ENCODE measurements around the gene GPR108. TPM values are rescaled to one million over a fixed set of nuclear protein-coding genes. Genes with fewer than 3 reads are reported as not detected.

GPR108 gene
- total and polyA plus RNA-seq, 2 of the 13 experiments (the other 11 are each of a cell fraction or from before 2014, with no cell fraction given), result 36.4 to 63.0 TPM

DNA sequence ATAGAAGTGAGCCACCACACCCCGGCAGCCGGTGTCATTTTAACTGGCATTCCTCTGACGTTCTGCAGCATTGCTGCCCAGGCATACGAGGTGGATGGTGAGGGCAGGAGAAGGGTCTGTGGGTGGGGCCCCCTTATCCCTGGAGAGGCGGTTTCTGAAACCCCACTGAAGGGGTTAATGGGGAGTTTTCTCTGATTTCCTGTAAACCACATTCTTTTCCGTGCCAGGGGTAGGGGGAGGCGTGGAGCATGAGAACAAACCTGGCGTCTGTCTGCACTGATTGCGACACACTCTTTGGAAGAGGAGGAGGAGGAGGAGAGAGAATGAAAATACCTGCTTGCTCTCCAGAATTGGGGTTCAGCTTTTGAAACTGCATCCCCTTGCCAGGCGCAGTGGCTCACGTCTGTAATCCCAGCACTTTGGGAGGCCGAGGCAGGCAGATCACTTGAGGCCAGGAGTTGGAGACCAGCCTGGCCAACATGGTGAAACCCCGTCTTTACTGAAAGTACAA, 14.2 kb downstream of the GPR108 start (continued):
- TF ChIP-seq, protein P1, sequence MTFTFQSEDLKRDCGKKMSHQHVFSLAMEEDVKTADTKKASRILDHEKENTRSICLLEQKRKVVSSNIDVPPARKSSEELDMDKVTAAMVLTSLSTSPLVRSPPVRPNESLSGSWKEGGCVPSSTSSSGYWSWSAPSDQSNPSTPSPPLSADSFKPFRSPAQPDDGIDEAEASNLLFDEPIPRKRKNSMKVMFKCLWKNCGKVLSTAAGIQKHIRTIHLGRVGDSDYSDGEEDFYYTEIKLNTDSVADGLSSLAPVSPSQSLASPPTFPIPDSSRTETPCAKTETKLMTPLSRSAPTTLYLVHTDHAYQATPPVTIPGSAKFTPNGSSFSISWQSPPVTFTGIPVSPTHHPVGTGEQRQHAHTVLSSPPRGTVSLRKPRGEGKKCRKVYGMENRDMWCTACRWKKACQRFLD (CRISPR knock-in tag; IDR thresholded peaks at IDR 0.05; ENCODE audit: borderline replicate concordance), result no peak
- TF ChIP-seq ZNF766 (CRISPR knock-in tag; IDR thresholded peaks at IDR 0.05; ENCODE audit: borderline replicate concordance) (peak; percentile 58; the same call in 1 of the 2 replicates), RBAK (CRISPR knock-in tag; IDR thresholded peaks at IDR 0.05) (no peak), TOPORS (CRISPR knock-in tag; IDR thresholded peaks at IDR 0.05) (no peak), ONECUT2 (CRISPR knock-in tag; IDR thresholded peaks at IDR 0.05) (no peak), ZNF496 (CRISPR knock-in tag; IDR thresholded peaks at IDR 0.05; ENCODE audit: insufficient replicate concordance) (no peak), TOE1 (CRISPR knock-in tag; IDR thresholded peaks at IDR 0.05) (no peak), IKZF4 (CRISPR knock-in tag; IDR thresholded peaks at IDR 0.05; ENCODE audit: borderline replicate concordance, low read depth, not compliant biosample characterization) (no peak), SNAPC2 (CRISPR knock-in tag; IDR thresholded peaks at IDR 0.05) (no peak), RBM39 (IDR thresholded peaks at IDR 0.05; ENCODE audit: low read depth, low read length, poor library complexity, severe bottlenecking) (no peak), KLF11 (CRISPR knock-in tag; IDR thresholded peaks at IDR 0.05) (0 out of 2 replicates have a peak, but pooled peaks have one; percentile 52), ZNF547 (CRISPR knock-in tag; IDR thresholded peaks at IDR 0.05) (no peak), ZNF121 (CRISPR knock-in tag; IDR thresholded peaks at IDR 0.05) (0 out of 2 replicates have a peak, but pooled peaks have one; percentile 21), THYN1 (CRISPR knock-in tag; IDR thresholded peaks at IDR 0.05; ENCODE audit: borderline replicate concordance, low read depth) (no peak), ZNF44 (CRISPR knock-in tag; IDR thresholded peaks at IDR 0.05) (no peak), ZNF224 (CRISPR knock-in tag; IDR thresholded peaks at IDR 0.05) (no peak), CHCHD3 (CRISPR knock-in tag; IDR thresholded peaks at IDR 0.05) (no peak), ZNF383 (CRISPR knock-in tag; IDR thresholded peaks at IDR 0.05; ENCODE audit: borderline replicate concordance) (no peak), EED (CRISPR knock-in tag; IDR thresholded peaks at IDR 0.05) (no peak), NFRKB (IDR thresholded peaks at IDR 0.05) (no peak)
- TF ChIP-seq, protein P2, sequence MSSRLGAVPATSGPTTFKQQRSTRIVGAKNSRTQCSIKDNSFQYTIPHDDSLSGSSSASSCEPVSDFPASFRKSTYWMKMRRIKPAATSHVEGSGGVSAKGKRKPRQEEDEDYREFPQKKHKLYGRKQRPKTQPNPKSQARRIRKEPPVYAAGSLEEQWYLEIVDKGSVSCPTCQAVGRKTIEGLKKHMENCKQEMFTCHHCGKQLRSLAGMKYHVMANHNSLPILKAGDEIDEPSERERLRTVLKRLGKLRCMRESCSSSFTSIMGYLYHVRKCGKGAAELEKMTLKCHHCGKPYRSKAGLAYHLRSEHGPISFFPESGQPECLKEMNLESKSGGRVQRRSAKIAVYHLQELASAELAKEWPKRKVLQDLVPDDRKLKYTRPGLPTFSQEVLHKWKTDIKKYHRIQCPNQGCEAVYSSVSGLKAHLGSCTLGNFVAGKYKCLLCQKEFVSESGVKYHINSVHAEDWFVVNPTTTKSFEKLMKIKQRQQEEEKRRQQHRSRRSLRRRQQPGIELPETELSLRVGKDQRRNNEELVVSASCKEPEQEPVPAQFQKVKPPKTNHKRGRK (CRISPR knock-in tag; IDR thresholded peaks at IDR 0.05), result no peak
- TF ChIP-seq, protein P3, sequence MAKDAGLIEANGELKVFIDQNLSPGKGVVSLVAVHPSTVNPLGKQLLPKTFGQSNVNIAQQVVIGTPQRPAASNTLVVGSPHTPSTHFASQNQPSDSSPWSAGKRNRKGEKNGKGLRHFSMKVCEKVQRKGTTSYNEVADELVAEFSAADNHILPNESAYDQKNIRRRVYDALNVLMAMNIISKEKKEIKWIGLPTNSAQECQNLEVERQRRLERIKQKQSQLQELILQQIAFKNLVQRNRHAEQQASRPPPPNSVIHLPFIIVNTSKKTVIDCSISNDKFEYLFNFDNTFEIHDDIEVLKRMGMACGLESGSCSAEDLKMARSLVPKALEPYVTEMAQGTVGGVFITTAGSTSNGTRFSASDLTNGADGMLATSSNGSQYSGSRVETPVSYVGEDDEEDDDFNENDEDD (CRISPR knock-in tag; IDR thresholded peaks at IDR 0.05; ENCODE audit: borderline replicate concordance), result peak; percentile 21; the same call in 1 of the 2 replicates
- TF ChIP-seq, protein P4, sequence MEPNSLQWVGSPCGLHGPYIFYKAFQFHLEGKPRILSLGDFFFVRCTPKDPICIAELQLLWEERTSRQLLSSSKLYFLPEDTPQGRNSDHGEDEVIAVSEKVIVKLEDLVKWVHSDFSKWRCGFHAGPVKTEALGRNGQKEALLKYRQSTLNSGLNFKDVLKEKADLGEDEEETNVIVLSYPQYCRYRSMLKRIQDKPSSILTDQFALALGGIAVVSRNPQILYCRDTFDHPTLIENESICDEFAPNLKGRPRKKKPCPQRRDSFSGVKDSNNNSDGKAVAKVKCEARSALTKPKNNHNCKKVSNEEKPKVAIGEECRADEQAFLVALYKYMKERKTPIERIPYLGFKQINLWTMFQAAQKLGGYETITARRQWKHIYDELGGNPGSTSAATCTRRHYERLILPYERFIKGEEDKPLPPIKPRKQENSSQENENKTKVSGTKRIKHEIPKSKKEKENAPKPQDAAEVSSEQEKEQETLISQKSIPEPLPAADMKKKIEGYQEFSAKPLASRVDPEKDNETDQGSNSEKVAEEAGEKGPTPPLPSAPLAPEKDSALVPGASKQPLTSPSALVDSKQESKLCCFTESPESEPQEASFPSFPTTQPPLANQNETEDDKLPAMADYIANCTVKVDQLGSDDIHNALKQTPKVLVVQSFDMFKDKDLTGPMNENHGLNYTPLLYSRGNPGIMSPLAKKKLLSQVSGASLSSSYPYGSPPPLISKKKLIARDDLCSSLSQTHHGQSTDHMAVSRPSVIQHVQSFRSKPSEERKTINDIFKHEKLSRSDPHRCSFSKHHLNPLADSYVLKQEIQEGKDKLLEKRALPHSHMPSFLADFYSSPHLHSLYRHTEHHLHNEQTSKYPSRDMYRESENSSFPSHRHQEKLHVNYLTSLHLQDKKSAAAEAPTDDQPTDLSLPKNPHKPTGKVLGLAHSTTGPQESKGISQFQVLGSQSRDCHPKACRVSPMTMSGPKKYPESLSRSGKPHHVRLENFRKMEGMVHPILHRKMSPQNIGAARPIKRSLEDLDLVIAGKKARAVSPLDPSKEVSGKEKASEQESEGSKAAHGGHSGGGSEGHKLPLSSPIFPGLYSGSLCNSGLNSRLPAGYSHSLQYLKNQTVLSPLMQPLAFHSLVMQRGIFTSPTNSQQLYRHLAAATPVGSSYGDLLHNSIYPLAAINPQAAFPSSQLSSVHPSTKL (CRISPR knock-in tag; IDR thresholded peaks at IDR 0.05), result peak; percentile 76
